ENCODE results near the gene AMER3.
A peak's percentile ranks its signal among the peaks of the same experiment; 100 is the strongest.
"Not testable (repeated sequence)": the region's sequence is repeated elsewhere in the genome, so short reads cannot be mapped to it uniquely, and the experiment has no call there.

AMER3 gene

DNA sequence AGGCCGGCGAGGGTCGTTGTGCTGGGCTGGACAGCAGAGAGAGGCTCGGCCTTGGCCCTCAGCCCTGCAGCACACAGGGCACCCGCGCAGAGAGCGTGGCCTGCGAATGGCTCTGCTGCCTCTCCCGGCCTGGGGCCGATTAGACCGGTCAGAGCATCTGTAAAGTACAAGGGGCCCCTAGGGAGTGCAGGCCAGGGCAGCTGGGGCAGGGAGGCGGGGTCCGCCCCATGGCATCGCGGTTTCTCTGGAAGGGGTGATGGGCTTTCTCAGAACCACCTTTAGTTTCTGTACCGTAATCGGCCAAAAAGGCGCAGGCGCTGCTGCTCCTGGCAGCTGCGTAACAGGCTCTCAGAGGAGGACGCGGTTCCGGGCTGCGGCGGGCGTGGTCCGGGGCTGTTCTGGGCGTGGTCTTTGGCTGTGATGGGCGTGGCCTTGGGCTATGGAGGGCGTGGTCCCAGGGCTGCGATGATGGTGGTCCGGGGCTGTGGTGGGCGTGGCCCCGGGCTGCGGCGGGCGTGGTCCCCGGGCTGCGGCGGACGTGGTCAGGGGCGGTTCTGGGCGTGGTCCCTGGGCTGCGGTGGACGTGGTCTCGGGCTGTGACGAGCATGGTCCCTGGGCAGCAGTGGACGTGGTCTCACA lies 27.9 kb upstream of the AMER3 start:
- in situ Hi-C loops (cut with MboI; ENCODE audit: low sequenced_read_pairs, unreplicated experiment), result no loop called here
- TF ChIP-seq, protein P1, sequence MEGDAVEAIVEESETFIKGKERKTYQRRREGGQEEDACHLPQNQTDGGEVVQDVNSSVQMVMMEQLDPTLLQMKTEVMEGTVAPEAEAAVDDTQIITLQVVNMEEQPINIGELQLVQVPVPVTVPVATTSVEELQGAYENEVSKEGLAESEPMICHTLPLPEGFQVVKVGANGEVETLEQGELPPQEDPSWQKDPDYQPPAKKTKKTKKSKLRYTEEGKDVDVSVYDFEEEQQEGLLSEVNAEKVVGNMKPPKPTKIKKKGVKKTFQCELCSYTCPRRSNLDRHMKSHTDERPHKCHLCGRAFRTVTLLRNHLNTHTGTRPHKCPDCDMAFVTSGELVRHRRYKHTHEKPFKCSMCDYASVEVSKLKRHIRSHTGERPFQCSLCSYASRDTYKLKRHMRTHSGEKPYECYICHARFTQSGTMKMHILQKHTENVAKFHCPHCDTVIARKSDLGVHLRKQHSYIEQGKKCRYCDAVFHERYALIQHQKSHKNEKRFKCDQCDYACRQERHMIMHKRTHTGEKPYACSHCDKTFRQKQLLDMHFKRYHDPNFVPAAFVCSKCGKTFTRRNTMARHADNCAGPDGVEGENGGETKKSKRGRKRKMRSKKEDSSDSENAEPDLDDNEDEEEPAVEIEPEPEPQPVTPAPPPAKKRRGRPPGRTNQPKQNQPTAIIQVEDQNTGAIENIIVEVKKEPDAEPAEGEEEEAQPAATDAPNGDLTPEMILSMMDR (IDR thresholded peaks at IDR 0.05; ENCODE audit: borderline replicate concordance, control extremely low read depth, extremely low read depth, insufficient read depth, missing control alignments), result no peak
- DNase-seq (ENCODE audit: low spot score), result peak; percentile 89

DNA sequence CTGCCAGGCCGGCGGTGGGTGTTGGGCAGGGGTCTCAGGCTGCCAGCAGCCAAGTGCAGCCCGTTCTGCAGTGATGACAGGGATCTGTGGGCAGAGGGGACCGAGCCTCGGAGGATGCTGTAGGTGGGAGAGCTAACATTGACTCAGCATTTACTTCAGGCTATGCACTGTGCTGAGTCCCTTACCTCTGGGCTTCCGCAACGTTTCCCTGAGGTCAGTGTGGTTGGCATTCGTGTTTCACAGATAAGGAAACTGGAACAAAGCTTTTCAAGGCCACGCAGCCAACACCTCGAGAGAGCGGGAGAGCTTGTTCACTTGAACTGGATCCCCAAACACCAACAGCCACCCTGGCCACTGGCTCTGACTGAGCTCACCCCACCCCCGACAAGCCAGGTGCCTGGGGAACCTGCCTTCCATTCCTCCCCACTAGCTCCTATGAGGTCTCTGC lies 27.3 kb upstream of the AMER3 start:
- TF ChIP-seq, protein P1 (IDR thresholded peaks at IDR 0.05; ENCODE audit: borderline replicate concordance, control extremely low read depth, extremely low read depth, insufficient read depth, missing control alignments), result no peak
- DNase-seq (ENCODE audit: low spot score), result peak; percentile 45
- in situ Hi-C loops (cut with MboI; ENCODE audit: low sequenced_read_pairs, unreplicated experiment), result no loop called here

DNA sequence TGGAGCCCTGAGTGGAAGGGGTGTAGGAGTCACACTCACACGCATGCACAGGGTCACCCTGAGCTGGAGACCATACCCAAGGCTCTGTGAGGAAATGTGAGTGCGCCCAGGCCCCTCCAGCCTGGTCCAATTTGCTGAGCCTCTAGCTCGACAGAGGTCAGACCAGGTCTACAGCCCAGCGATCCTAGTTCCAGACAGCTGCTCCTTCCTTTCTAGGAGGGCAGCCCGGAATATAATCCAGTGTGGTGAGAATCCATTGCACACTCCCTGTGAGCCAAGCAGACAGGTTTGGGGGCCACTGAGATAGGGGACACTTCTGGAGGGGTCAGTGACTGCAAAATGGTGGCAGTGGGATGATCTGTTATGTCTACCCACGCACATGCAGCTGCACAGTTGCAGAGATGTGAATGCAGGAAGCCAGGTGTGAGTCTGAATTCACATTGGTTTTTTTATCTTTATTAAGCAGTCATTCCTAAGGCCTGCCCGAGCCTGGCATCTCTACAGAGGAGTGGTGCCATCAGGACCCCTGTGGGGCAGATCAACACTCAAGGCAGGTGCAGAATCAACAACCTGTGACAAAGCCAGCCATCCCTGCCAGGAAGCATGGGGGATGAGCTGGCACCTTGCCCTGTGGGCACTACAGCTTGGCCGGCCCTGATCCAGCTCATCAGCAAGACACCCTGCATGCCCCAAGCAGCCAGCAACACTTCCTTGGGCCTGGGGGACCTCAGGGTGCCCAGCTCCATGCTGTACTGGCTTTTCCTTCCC lies 26.6 kb upstream of the AMER3 start, which contains the start of gene GPR148:
TSS of gene GPR148 (plus strand) at position 522 of the 768 bp plus-strand sequence. CDS start at position 604, 82 bp downstream.
- in situ Hi-C loops (cut with MboI; ENCODE audit: low sequenced_read_pairs, unreplicated experiment), result no loop called here
- DNase-seq (ENCODE audit: low spot score), result no peak
- TF ChIP-seq, protein P1 (IDR thresholded peaks at IDR 0.05; ENCODE audit: borderline replicate concordance, control extremely low read depth, extremely low read depth, insufficient read depth, missing control alignments), result no peak

DNA sequence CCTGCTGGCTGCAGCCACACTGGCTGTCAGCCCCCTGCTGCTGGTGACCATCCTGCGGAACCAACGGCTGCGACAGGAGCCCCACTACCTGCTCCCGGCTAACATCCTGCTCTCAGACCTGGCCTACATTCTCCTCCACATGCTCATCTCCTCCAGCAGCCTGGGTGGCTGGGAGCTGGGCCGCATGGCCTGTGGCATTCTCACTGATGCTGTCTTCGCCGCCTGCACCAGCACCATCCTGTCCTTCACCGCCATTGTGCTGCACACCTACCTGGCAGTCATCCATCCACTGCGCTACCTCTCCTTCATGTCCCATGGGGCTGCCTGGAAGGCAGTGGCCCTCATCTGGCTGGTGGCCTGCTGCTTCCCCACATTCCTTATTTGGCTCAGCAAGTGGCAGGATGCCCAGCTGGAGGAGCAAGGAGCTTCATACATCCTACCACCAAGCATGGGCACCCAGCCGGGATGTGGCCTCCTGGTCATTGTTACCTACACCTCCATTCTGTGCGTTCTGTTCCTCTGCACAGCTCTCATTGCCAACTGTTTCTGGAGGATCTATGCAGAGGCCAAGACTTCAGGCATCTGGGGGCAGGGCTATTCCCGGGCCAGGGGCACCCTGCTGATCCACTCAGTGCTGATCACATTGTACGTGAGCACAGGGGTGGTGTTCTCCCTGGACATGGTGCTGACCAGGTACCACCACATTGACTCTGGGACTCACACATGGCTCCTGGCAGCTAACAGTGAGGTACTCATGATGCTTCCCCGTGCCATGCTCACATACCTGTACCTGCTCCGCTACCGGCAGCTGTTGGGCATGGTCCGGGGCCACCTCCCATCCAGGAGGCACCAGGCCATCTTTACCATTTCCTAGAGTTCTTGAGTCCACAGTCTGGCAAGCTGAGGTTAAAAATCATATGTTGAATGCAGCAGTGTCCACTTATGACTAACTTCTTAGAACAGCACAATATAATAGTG lies 25.7 kb upstream of the AMER3 start:
- in situ Hi-C loops (cut with MboI; ENCODE audit: low sequenced_read_pairs, unreplicated experiment), result no loop called here
- DNase-seq (ENCODE audit: low spot score), result no peak
- TF ChIP-seq, protein P1 (IDR thresholded peaks at IDR 0.05; ENCODE audit: borderline replicate concordance, control extremely low read depth, extremely low read depth, insufficient read depth, missing control alignments), result no peak

DNA sequence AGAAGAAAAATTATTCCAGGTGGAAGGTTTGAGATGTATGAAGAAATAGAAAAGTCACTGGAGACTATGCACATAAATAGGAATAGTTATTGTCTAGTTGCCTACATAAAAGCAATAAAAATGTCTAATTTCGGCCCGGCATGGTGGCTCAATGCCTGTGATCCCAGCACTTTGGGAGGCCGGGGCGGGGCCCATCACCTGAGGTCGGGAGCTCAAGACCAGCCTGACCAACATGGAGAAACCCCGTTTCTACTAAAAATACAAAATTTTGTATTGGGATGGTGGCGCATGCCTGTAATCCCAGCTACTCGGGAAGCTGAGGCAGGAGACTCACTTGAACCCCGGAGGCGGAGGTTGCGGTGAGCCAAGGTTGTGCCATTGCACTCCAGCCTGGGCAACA lies 23.1 kb upstream of the AMER3 start:
- in situ Hi-C loops (cut with MboI; ENCODE audit: low sequenced_read_pairs, unreplicated experiment); DNase-seq (ENCODE audit: low spot score): not testable (repeated sequence)

DNA sequence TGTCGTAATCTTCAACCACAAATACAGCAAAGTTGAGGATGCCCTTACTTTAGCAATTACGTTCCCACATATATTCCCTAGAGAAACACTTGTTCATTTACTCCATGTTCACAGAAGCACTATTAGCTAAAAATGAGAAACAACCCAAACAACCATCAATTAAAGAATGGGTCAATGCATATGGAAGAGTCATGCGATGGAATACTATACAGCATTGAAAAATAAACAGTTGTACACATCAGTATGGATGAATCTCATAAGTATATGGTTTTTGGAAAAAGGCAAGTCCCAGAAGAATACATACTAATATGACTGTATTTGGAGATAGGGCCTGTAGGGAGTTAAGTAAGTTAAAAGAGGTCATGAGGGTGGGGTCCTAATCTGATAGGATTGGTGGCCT lies 20.1 kb upstream of the AMER3 start:
- in situ Hi-C loops (cut with MboI; ENCODE audit: low sequenced_read_pairs, unreplicated experiment), result no loop called here
- DNase-seq (ENCODE audit: low spot score), result no peak
- TF ChIP-seq, protein P1 (IDR thresholded peaks at IDR 0.05; ENCODE audit: borderline replicate concordance, control extremely low read depth, extremely low read depth, insufficient read depth, missing control alignments), result no peak
